Measurements from ENCODE around the gene C11orf97. TPM values are rescaled to one million over a fixed set of nuclear protein-coding genes. Genes with fewer than 3 reads are reported as not detected.

C11orf97 gene
- total and polyA plus RNA-seq, 2 of the 13 experiments (the other 11 are each of a cell fraction or from before 2014, with no cell fraction given), result 0.35 TPM; not detected in 1

GRCh38 chr11:94504689-94505293 lies 7.5 kb upstream of the C11orf97 start:
- 11% methylated on average over 3 of the region's 3 CpGs for WGBS (ENCODE audit: low lambda C conversion rate)
- Histone ChIP-seq H3K79me2 (ENCODE audit: insufficient read depth, low read length) (no peaks in the 10 kb centered on the region), H3K4me1 (ENCODE audit: insufficient read depth, low read length) (peaks cover 12% of the 10 kb centered on the region), H4K20me1 (ENCODE audit: insufficient read depth, low read length) (no peaks in the 10 kb centered on the region), H3K27me3 (ENCODE audit: control insufficient read depth in 1 of 2, insufficient read depth in 2 of 2, low read length in 2 of 2) (no peaks in the 10 kb centered on the region), H3K36me3 (replicated peaks in 1 of 2; ENCODE audit: control insufficient read depth in 1 of 2, insufficient read depth in 2 of 2, low read length in 2 of 2) (no peaks in the 10 kb centered on the region; a peak in 1 of 5 replicates), H3K9ac (ENCODE audit: insufficient read depth, low read depth, low read length) (no peak overlapping the region), H3K9me3 (ENCODE audit: low read length) (no peaks in the 10 kb centered on the region), H3K4me2 (ENCODE audit: low read depth, low read length) (no peak overlapping the region), H2AFZ (ENCODE audit: low read length) (no peak overlapping the region), H3K4me3 (replicated peaks in 1 of 3; ENCODE audit: insufficient read depth in 1 of 3, low read depth in 2 of 3, low read length in 3 of 3) (no peak overlapping the region), H3K27ac (ENCODE audit: extremely low read length, insufficient read depth, low read length) (no peak overlapping the region)
- in situ Hi-C loops (cut with HindIII; ENCODE audit: extremely low pct_ligation_motif_present, low pct_unique_long_range_greater_than_20kb), result loop anchor here (5.0 to 10.0 kb wide), 3 partner anchors 177 to 590 kb away; no protein-coding TSS in a partner anchor
- ChIA-PET POLR2A (no interaction called here), CTCF (ENCODE audit: low intra/inter-chr PET ratio, low total read pairs) (interaction anchor here (1.2 to 2.1 kb wide), 5 partner anchors 98 to 610 kb away, joined by 3 to 16 read pairs (median 5); no protein-coding TSS in a partner anchor)
- FAIRE-seq, result no peak
- ATAC-seq, result peak; percentile 67
- TF ChIP-seq MAFF (IDR thresholded peaks at IDR 0.05; ENCODE audit: low read depth, low read length) (no peak), TBX2 (CRISPR knock-in tag; IDR thresholded peaks at IDR 0.05; ENCODE audit: borderline replicate concordance) (no peak), STAG1 (CRISPR knock-in tag; IDR thresholded peaks at IDR 0.05) (peak; percentile 73), ETV6 (CRISPR knock-in tag; conservative IDR thresholded peaks at IDR 0.05) (no peak), ZNF563 (CRISPR knock-in tag; IDR thresholded peaks at IDR 0.05) (no peak), ARID3A (IDR thresholded peaks at IDR 0.05; ENCODE audit: low read depth, low read length) (peak; percentile 68; the same call in 1 of the 2 replicates), CTCF (CRISPR knock-in tag; IDR thresholded peaks at IDR 0.05) (peak; percentile 63), SMC3 (IDR thresholded peaks at IDR 0.05; ENCODE audit: low read length) (peak; percentile 34), ZNF598 (CRISPR knock-in tag; IDR thresholded peaks at IDR 0.05; ENCODE audit: borderline replicate concordance) (no peak)
- intact Hi-C loops (cut with micrococcal nuclease; ENCODE audit: unreplicated experiment), result loop anchor here (1.0 to 5.0 kb wide), 5 partner anchors 86 to 610 kb away; no protein-coding TSS in a partner anchor
- DNase-seq (ENCODE audit: low spot score), result peak; percentile 43
- no TSS peak for BruUV-seq (replicated peaks)

All from HepG2 (cell line).